ENCODE results near the gene TRIM54. TPM values are rescaled to one million over a fixed set of nuclear protein-coding genes. Genes with fewer than 3 reads are reported as not detected.

Gene TRIM54
- total RNA-seq, 2 donors from 2014 or later = 0.86 to 2.2 TPM

- peaks cover 6% of the 10 kb centered on the region for H3K4me1 ChIP-seq (ENCODE audit: control insufficient read depth, insufficient read depth, low read length)
- no peak overlapping the region for H3K27ac ChIP-seq (ENCODE audit: low read depth, low read length)
- H3K4me3 ChIP-seq (ENCODE audit: low read length) = peak overlapping the region; percentile 35
- H3K9ac ChIP-seq (ENCODE audit: extremely low read depth, low read length, poor library complexity, severe bottlenecking) = no peak overlapping the region
- H3K9me3 ChIP-seq (ENCODE audit: control insufficient read depth, low read length) = no peaks in the 10 kb centered on the region
- peaks cover 9% of the 10 kb centered on the region for H3K36me3 Mint-ChIP-seq (ENCODE audit: low read depth)
- TF ChIP-seq CTCF (conservative IDR thresholded peaks at IDR 0.05) = peak; percentile 11
- H3K27me3 ChIP-seq (ENCODE audit: control insufficient read depth, insufficient read depth, low read length, poor library complexity, severe bottlenecking) = peaks cover 57% of the 10 kb centered on the region
- DNase-seq = peak; percentile 73
- H3K27me3 Mint-ChIP-seq (ENCODE audit: insufficient read depth) = peaks cover 51% of the 10 kb centered on the region
- H3K27ac Mint-ChIP-seq = no peak overlapping the region
- 16 to 37% methylated on average over 14 to 51 of the region's 51 CpGs for WGBS, 2 experiments (ENCODE audit: insufficient coverage in 1 of 2, insufficient read length in 1 of 2)
- peaks cover 2% of the 10 kb centered on the region for H3K4me1 Mint-ChIP-seq
- H3K9me3 Mint-ChIP-seq = no peaks in the 10 kb centered on the region
- H3K36me3 ChIP-seq (ENCODE audit: control insufficient read depth, insufficient read depth, low read length) = no peaks in the 10 kb centered on the region
- H3K4me3 Mint-ChIP-seq = peak overlapping the region; percentile 29
Measured at GRCh38 chr2:27306573-27307286, 24.5 kb downstream of the TRIM54 start.

GRCh38 chr2:27307287-27307544, 25.0 kb downstream of the TRIM54 start:
- Mint-ChIP-seq H3K36me3 (ENCODE audit: low read depth) (peaks cover 9% of the 10 kb centered on the region), H3K27me3 (ENCODE audit: insufficient read depth) (peaks cover 51% of the 10 kb centered on the region), H3K4me1 (peaks cover 2% of the 10 kb centered on the region), H3K4me3 (peak overlapping the region; percentile 29), H3K27ac (no peak overlapping the region), H3K9me3 (no peaks in the 10 kb centered on the region)
- Histone ChIP-seq H3K27ac (ENCODE audit: low read depth, low read length) (no peak overlapping the region), H3K27me3 (ENCODE audit: control insufficient read depth, insufficient read depth, low read length, poor library complexity, severe bottlenecking) (peaks cover 57% of the 10 kb centered on the region), H3K4me3 (ENCODE audit: low read length) (peak overlapping the region; percentile 35), H3K4me1 (ENCODE audit: control insufficient read depth, insufficient read depth, low read length) (peaks cover 6% of the 10 kb centered on the region), H3K36me3 (ENCODE audit: control insufficient read depth, insufficient read depth, low read length) (no peaks in the 10 kb centered on the region), H3K9ac (ENCODE audit: extremely low read depth, low read length, poor library complexity, severe bottlenecking) (no peak overlapping the region), H3K9me3 (ENCODE audit: control insufficient read depth, low read length) (no peaks in the 10 kb centered on the region)
- WGBS, 2 experiments (ENCODE audit: insufficient coverage in 1 of 2, insufficient read length in 1 of 2) = 19 to 24% methylated on average over 8 to 14 of the region's 14 CpGs
- TF ChIP-seq CTCF (conservative IDR thresholded peaks at IDR 0.05) = no peak
- no peak for DNase-seq

DNA sequence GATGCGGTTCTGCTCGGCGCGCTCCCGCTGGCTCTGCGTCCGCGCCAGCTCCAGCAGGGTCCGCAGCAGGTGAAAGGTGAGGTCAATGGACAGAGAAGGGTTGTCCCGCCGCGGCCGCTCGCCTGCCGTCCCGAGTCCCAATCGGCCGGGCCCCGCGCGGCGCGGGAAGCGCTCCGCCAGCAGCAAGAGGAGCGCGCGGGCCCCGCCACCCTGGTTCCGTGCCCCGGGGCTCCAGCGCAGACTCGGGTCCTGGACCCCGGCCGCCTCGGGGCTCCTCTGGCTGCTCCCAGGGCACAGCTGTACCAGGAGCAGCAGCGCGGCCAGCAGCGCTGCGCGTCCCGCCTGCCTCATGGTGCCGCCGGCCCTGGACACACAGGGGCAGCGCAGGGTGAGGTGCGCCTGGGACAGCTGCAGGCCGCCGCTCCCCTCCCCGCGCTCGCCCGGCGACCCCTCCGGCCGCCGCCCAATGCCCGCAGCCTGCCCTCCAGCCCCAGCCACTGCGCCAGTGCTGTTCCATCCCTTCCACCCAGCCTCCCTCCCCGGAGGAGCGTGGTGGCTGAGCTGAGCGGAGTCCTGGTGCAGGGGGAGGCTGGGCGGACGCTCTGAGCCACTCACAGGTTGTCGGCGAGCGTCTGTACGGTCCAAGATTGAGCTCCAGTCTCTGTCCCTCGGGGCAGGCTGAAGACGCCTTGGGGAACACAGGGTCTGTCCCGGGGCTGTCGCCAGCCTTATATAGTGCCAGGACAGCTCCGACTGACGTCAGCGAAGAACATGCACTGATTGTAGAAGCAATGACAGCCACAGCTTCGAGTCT, 25.5 kb downstream of the TRIM54 start:
- Histone ChIP-seq H3K36me3 (ENCODE audit: control insufficient read depth, insufficient read depth, low read length) (no peaks in the 10 kb centered on the region), H3K9me3 (ENCODE audit: control insufficient read depth, low read length) (no peaks in the 10 kb centered on the region), H3K4me3 (ENCODE audit: low read length) (peak overlapping the region; percentile 36), H3K27me3 (ENCODE audit: control insufficient read depth, insufficient read depth, low read length, poor library complexity, severe bottlenecking) (peaks cover 57% of the 10 kb centered on the region), H3K9ac (ENCODE audit: extremely low read depth, low read length, poor library complexity, severe bottlenecking) (no peak overlapping the region), H3K4me1 (ENCODE audit: control insufficient read depth, insufficient read depth, low read length) (peaks cover 6% of the 10 kb centered on the region), H3K27ac (ENCODE audit: low read depth, low read length) (no peak overlapping the region)
- Mint-ChIP-seq H3K27me3 (ENCODE audit: insufficient read depth) (peaks cover 53% of the 10 kb centered on the region), H3K27ac (no peak overlapping the region), H3K36me3 (ENCODE audit: low read depth) (peaks cover 9% of the 10 kb centered on the region), H3K9me3 (no peaks in the 10 kb centered on the region), H3K4me3 (peak overlapping the region; percentile 35), H3K4me1 (peaks cover 2% of the 10 kb centered on the region)
- DNase-seq = peak; percentile 74
- TF ChIP-seq CTCF (conservative IDR thresholded peaks at IDR 0.05) = no peak
- 5% methylated on average over 35 to 75 of the region's 75 CpGs for WGBS, 2 experiments (ENCODE audit: insufficient coverage in 1 of 2, insufficient read length in 1 of 2)
